IPS-18a (cell line): Measurements from ENCODE around the gene SETD9.

ENCODE experiments used
- H3K27ac ChIP-seq: one replicate; pipeline ENCODE4 v1.5.1; 2013; ENCODE audit warnings: low read length
- H3K27me3 ChIP-seq: one replicate; pipeline ENCODE4 v1.6.1; 2013; ENCODE audit warnings: mild to moderate bottlenecking, low read length; ENCODE audit not compliant: control insufficient read depth, insufficient read depth
- H3K36me3 ChIP-seq: one replicate; pipeline ENCODE4 v1.6.1; 2013; ENCODE audit warnings: low read depth, low read length; ENCODE audit not compliant: control insufficient read depth
- H3K4me1 ChIP-seq: one replicate; pipeline ENCODE4 v1.6.1; 2013; ENCODE audit warnings: low read depth, low read length; ENCODE audit not compliant: control insufficient read depth
- H3K4me3 ChIP-seq: one replicate; pipeline ENCODE4 v1.5.1; 2013; ENCODE audit warnings: low read length
- H3K9ac ChIP-seq: one replicate; pipeline ENCODE4 v1.6.1; 2013; ENCODE audit warnings: mild to moderate bottlenecking, low read length, moderate library complexity
- H3K9me3 ChIP-seq: one replicate; pipeline ENCODE4 v1.6.1; 2013; ENCODE audit warnings: low read depth, low read length; ENCODE audit not compliant: control insufficient read depth

Gene SETD9

GRCh38 chr5:56900858-56901578 lies 8.4 kb upstream of the SETD9 start:
- Histone ChIP-seq H3K36me3 (no peaks in the 10 kb centered on the region), H3K27ac (no peak overlapping the region), H3K27me3 (no peaks in the 10 kb centered on the region), H3K4me3 (no peak overlapping the region), H3K9me3 (no peaks in the 10 kb centered on the region), H3K9ac (no peak overlapping the region), H3K4me1 (no peaks in the 10 kb centered on the region)

- H3K4me1 ChIP-seq = peaks cover 8% of the 10 kb centered on the region
- peak overlapping the region; percentile 67 for H3K27ac ChIP-seq
- H3K36me3 ChIP-seq = no peaks in the 10 kb centered on the region
- peak overlapping the region; percentile 77 for H3K4me3 ChIP-seq
- H3K27me3 ChIP-seq = no peaks in the 10 kb centered on the region
- peak overlapping the region; percentile 85 for H3K9ac ChIP-seq
- no peaks in the 10 kb centered on the region for H3K9me3 ChIP-seq
Observed at GRCh38 chr5:56908942-56909293, 478 bp upstream of the SETD9 start.

- peak overlapping the region; percentile 100 for H3K27ac ChIP-seq
- no peaks in the 10 kb centered on the region for H3K9me3 ChIP-seq
Observed at GRCh38 chr5:56910210-56910965, 992 bp downstream of the SETD9 start.

GRCh38 chr5:56913766-56914165 lies 4.4 kb downstream of the SETD9 start:
- no peak overlapping the region for H3K9ac ChIP-seq
- no peak overlapping the region for H3K4me3 ChIP-seq
- no peaks in the 10 kb centered on the region for H3K36me3 ChIP-seq
- H3K27ac ChIP-seq = no peak overlapping the region
- H3K27me3 ChIP-seq = no peaks in the 10 kb centered on the region
- no peaks in the 10 kb centered on the region for H3K9me3 ChIP-seq
- H3K4me1 ChIP-seq = peaks cover 4% of the 10 kb centered on the region

More at GRCh38 chr5:56910210-56910965, 992 bp downstream of the SETD9 start:
- H3K36me3 ChIP-seq = no peaks in the 10 kb centered on the region
- H3K9ac ChIP-seq = peak overlapping the region; percentile 99
- H3K4me3 ChIP-seq = peak overlapping the region; percentile 96
- H3K4me1 ChIP-seq = peaks cover 8% of the 10 kb centered on the region
- no peaks in the 10 kb centered on the region for H3K27me3 ChIP-seq

GRCh38 chr5:56914678-56915077 lies 5.3 kb downstream of the SETD9 start:
- Histone ChIP-seq H3K4me1 (peaks cover 4% of the 10 kb centered on the region), H3K9me3 (no peaks in the 10 kb centered on the region), H3K9ac (no peak overlapping the region), H3K4me3 (no peak overlapping the region), H3K27me3 (no peaks in the 10 kb centered on the region), H3K36me3 (peaks cover 3% of the 10 kb centered on the region), H3K27ac (no peak overlapping the region)

GRCh38 chr5:56917534-56917933 lies 8.1 kb downstream of the SETD9 start:
- no peak overlapping the region for H3K27ac ChIP-seq
- no peaks in the 10 kb centered on the region for H3K27me3 ChIP-seq
- no peak overlapping the region for H3K9ac ChIP-seq
- H3K4me1 ChIP-seq = no peaks in the 10 kb centered on the region
- H3K9me3 ChIP-seq = no peaks in the 10 kb centered on the region
- no peak overlapping the region for H3K4me3 ChIP-seq
- H3K36me3 ChIP-seq = peaks cover 21% of the 10 kb centered on the region

- H3K4me3 ChIP-seq = no peak overlapping the region
- H3K36me3 ChIP-seq = peaks cover 27% of the 10 kb centered on the region
- no peaks in the 10 kb centered on the region for H3K4me1 ChIP-seq
- no peak overlapping the region for H3K27ac ChIP-seq
- H3K9ac ChIP-seq = no peak overlapping the region
- no peaks in the 10 kb centered on the region for H3K27me3 ChIP-seq
- H3K9me3 ChIP-seq = no peaks in the 10 kb centered on the region
Observed at GRCh38 chr5:56918054-56918453, 8.7 kb downstream of the SETD9 start.

GRCh38 chr5:56919942-56920662 lies 10.7 kb downstream of the SETD9 start:
- no peak overlapping the region for H3K27ac ChIP-seq
- H3K4me1 ChIP-seq = no peaks in the 10 kb centered on the region
- peaks cover 47% of the 10 kb centered on the region for H3K36me3 ChIP-seq
- no peaks in the 10 kb centered on the region for H3K27me3 ChIP-seq
- no peak overlapping the region for H3K4me3 ChIP-seq
- H3K9ac ChIP-seq = no peak overlapping the region
- H3K9me3 ChIP-seq = peaks cover 3% of the 10 kb centered on the region

GRCh38 chr5:56922922-56923321 lies 13.5 kb downstream of the SETD9 start:
- Histone ChIP-seq H3K9me3 (peaks cover 3% of the 10 kb centered on the region), H3K9ac (no peak overlapping the region), H3K4me3 (no peak overlapping the region), H3K36me3 (peaks cover 72% of the 10 kb centered on the region), H3K27me3 (no peaks in the 10 kb centered on the region), H3K4me1 (no peaks in the 10 kb centered on the region), H3K27ac (no peak overlapping the region)

- no peak overlapping the region for H3K9ac ChIP-seq
- peaks cover 87% of the 10 kb centered on the region for H3K36me3 ChIP-seq
- no peaks in the 10 kb centered on the region for H3K9me3 ChIP-seq
- H3K4me1 ChIP-seq = no peaks in the 10 kb centered on the region
- no peak overlapping the region for H3K4me3 ChIP-seq
- H3K27ac ChIP-seq = no peak overlapping the region
- H3K27me3 ChIP-seq = no peaks in the 10 kb centered on the region
Observed at GRCh38 chr5:56934325-56934724, 24.9 kb downstream of the SETD9 start.

GRCh38 chr5:56938858-56939257 lies 29.5 kb downstream of the SETD9 start:
- Histone ChIP-seq H3K27ac (no peak overlapping the region), H3K9ac (no peak overlapping the region), H3K36me3 (peaks cover 94% of the 10 kb centered on the region), H3K27me3 (no peaks in the 10 kb centered on the region), H3K9me3 (no peaks in the 10 kb centered on the region), H3K4me3 (no peak overlapping the region), H3K4me1 (no peaks in the 10 kb centered on the region)
